OCI-LY7 (cell line): ENCODE results near the gene TMEM225B. TPM values are rescaled to one million over a fixed set of nuclear protein-coding genes. Genes with fewer than 3 reads are reported as not detected.
"Not testable (repeated sequence)": the region's sequence is repeated elsewhere in the genome, so short reads cannot be mapped to it uniquely, and the experiment has no call there.

Source experiments
- BruUV-seq: library from RNA; stranded (reverse); fragments of 400-500 nt; replicated peaks from 2 replicates; lab custom pipeline; 2021; lab: Mats Ljungman, UMichigan
- CTCF ChIA-PET: fragments of 300-600 bp; sonication (Branson Sonifier 250); formaldehyde crosslinking; loops from one replicate; lab custom pipeline; 2022; ENCODE audit warnings: antibody characterized with exemption; ENCODE audit not compliant: unreplicated experiment; lab: Charles Lee
- POLR2A ChIA-PET: fragments of 300-600 bp; sonication (Branson Sonifier 250); formaldehyde crosslinking; loops from one replicate; lab custom pipeline; 2022; ENCODE audit warnings: antibody characterized with exemption; lab: Charles Lee
- DNase-seq: peaks from one replicate; pipeline ENCODE4 v3.0.0-alpha.2; 2015; ENCODE audit warnings: low spot score
- H2AFZ ChIP-seq: fragments of 200-600 bp; sonication (generic), shearing (Covaris generic); 2 replicates; pipeline ENCODE4 v1.6.1; 2014; ENCODE audit warnings: mild to moderate bottlenecking, antibody characterized with exemption, low read length, moderate library complexity
- H3K27ac ChIP-seq: fragments of 200-600 bp; sonication (generic); 2 replicates; pipeline ENCODE4 v1.5.1; 2014; ENCODE audit warnings: mixed run types, low read depth, mild to moderate bottlenecking, moderate library complexity, low read length, inconsistent platforms; ENCODE audit not compliant: poor library complexity, severe bottlenecking
- H3K36me3 ChIP-seq: fragments of 200-600 bp; sonication (generic); 2 replicates; pipeline ENCODE4 v1.6.1; 2014; ENCODE audit warnings: mild to moderate bottlenecking, antibody characterized with exemption, low read length, moderate library complexity, mixed read lengths; ENCODE audit not compliant: insufficient read depth
- H3K4me1 ChIP-seq: fragments of 200-600 bp; sonication (generic); 2 replicates; pipeline ENCODE4 v1.5.1; 2014; ENCODE audit warnings: mild to moderate bottlenecking, low read length; ENCODE audit not compliant: insufficient read depth, poor library complexity, severe bottlenecking
- H3K4me2 ChIP-seq: fragments of 200-600 bp; sonication (generic); 2 replicates; pipeline ENCODE4 v1.6.1; 2014; ENCODE audit warnings: mild to moderate bottlenecking, low read length
- H3K4me3 ChIP-seq: fragments of 200-600 bp; sonication (generic); 2 replicates; pipeline ENCODE4 v1.5.1; 2014; ENCODE audit warnings: mild to moderate bottlenecking, low read depth, low read length; ENCODE audit not compliant: poor library complexity, severe bottlenecking
- H3K79me2 ChIP-seq: fragments of 200-600 bp; sonication (generic); 2 replicates; pipeline ENCODE4 v1.6.1; 2016; ENCODE audit warnings: low read depth, mild to moderate bottlenecking, low read length, moderate library complexity, mixed read lengths; ENCODE audit not compliant: insufficient read depth
- H3K9me2 ChIP-seq: fragments of 200-600 bp; sonication (generic); 2 replicates; pipeline ENCODE4 v1.6.1; 2016; ENCODE audit warnings: mild to moderate bottlenecking, low read length, mixed read lengths; ENCODE audit not compliant: insufficient read depth
- H3K9me3 ChIP-seq: fragments of 200-600 bp; sonication (generic); 2 replicates; pipeline ENCODE4 v1.6.1; 2014; ENCODE audit warnings: mild to moderate bottlenecking, mixed run types, low read length, mixed read lengths
- H4K20me1 ChIP-seq: fragments of 200-600 bp; sonication (generic); 2 replicates; pipeline ENCODE4 v1.6.1; 2014; ENCODE audit warnings: mild to moderate bottlenecking, antibody characterized with exemption, low read length, moderate library complexity, mixed read lengths; ENCODE audit not compliant: insufficient read depth
- EZH2phosphoT487 ChIP-seq: fragments of 200-600 bp; sonication (generic); IDR thresholded peaks from 2 replicates; pipeline ENCODE4 v1.6.1; 2018; ENCODE audit warnings: low read depth, borderline replicate concordance, mild to moderate bottlenecking, mixed run types, antibody characterized with exemption, low read length, moderate library complexity, mixed read lengths
- intact Hi-C: fragments of 100-400 bp; cut with micrococcal nuclease; formaldehyde crosslinking; loops from one replicate; pipeline ENCODE4 v1.10.0; 2022; ENCODE audit not compliant: unreplicated experiment
- total RNA-seq, 2 experiments: library from RNA; depleted of rRNA in 1 of 2; stranded (reverse); fragments of >200 nt in 1 of 2; shearing (Covaris generic) in 1 of 2; gene quantifications; 2 replicates each; pipeline ENCODE4 v1.2.3, GENCODE V29; 2014 to 2022
- TF ChIP-seq, protein P1 (sequence below): fragments of 200-600 bp; sonication (generic); conservative IDR thresholded peaks from 2 replicates; pipeline ENCODE4 v1.5.1; 2014; ENCODE audit warnings: mild to moderate bottlenecking, antibody characterized with exemption, low read length, moderate library complexity, mixed read lengths

TMEM225B gene
- total RNA-seq, 2 experiments from 2014 or later, result 2.4 TPM

DNA sequence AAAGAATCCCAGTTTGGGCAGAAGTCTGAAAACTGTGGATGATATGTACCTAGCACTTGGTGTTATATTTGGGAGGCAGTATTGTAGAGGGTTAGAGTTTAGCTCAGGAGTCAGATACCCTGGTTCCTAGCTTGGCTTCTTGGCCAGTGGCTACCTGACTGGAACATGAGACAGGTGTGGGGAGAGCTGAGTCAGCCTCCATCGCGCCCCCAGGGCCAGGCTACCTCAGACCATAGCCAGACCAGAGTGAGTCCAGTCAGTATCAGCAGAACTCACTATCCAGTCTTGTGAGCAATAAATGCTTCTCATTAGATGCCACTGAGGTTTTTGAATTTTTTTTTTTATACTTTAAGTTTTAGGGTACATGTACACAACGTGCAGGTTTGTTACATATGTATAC lies 55.7 kb downstream of the TMEM225B start:
- BruUV-seq, result no TSS peak
- ChIA-PET POLR2A (no interaction called here), CTCF (no interaction called here)
- no peak overlapping the region for H3K4me2 ChIP-seq
- H3K79me2 ChIP-seq, result no peaks in the 10 kb centered on the region
- no peaks in the 10 kb centered on the region for H4K20me1 ChIP-seq
- no peaks in the 10 kb centered on the region for H3K9me2 ChIP-seq
- no peaks in the 10 kb centered on the region for H3K4me1 ChIP-seq
- intact Hi-C loops, result no loop called here
- no peak for DNase-seq
- H3K27ac ChIP-seq, result no peak overlapping the region
- no peak for TF ChIP-seq EZH2phosphoT487
- TF ChIP-seq, protein P1, sequence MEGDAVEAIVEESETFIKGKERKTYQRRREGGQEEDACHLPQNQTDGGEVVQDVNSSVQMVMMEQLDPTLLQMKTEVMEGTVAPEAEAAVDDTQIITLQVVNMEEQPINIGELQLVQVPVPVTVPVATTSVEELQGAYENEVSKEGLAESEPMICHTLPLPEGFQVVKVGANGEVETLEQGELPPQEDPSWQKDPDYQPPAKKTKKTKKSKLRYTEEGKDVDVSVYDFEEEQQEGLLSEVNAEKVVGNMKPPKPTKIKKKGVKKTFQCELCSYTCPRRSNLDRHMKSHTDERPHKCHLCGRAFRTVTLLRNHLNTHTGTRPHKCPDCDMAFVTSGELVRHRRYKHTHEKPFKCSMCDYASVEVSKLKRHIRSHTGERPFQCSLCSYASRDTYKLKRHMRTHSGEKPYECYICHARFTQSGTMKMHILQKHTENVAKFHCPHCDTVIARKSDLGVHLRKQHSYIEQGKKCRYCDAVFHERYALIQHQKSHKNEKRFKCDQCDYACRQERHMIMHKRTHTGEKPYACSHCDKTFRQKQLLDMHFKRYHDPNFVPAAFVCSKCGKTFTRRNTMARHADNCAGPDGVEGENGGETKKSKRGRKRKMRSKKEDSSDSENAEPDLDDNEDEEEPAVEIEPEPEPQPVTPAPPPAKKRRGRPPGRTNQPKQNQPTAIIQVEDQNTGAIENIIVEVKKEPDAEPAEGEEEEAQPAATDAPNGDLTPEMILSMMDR, result no peak
- H3K4me3 ChIP-seq, result no peak overlapping the region
- no peaks in the 10 kb centered on the region for H3K9me3 ChIP-seq
- H3K36me3 ChIP-seq, result no peaks in the 10 kb centered on the region
- H2AFZ ChIP-seq, result no peak overlapping the region

DNA sequence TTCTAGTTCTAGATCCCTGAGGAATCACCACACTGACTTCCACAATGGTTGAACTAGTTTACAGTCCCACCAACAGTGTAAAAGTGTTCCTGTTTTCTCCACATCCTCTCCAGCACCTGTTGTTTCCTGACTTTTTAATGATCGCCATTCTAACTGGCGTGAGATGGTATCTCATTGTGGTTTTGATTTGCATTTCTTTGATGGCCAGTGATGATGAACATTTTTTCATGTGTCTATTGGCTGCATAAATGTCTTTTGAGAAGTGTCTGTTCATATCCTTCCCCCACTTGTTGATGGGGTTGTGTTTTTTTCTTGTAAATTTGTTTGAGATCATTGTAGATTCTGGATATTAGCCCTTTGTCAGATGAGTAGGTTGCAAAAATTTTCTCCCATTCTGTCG lies 56.6 kb downstream of the TMEM225B start:
- POLR2A ChIA-PET, H3K4me1 ChIP-seq, H4K20me1 ChIP-seq, H3K79me2 ChIP-seq, H3K4me2 ChIP-seq, DNase-seq, H2AFZ ChIP-seq, BruUV-seq, H3K27ac ChIP-seq, intact Hi-C loops, H3K36me3 ChIP-seq, H3K9me2 ChIP-seq, H3K4me3 ChIP-seq, H3K9me3 ChIP-seq, CTCF ChIA-PET: not testable (repeated sequence)

GRCh38 chr7:99657879-99658278 lies 59.8 kb downstream of the TMEM225B start:
- H3K79me2 ChIP-seq, POLR2A ChIA-PET, H3K36me3 ChIP-seq, DNase-seq, H4K20me1 ChIP-seq, H3K4me2 ChIP-seq, H3K9me2 ChIP-seq, intact Hi-C loops, H3K27ac ChIP-seq, H3K4me1 ChIP-seq, H3K4me3 ChIP-seq, H3K9me3 ChIP-seq, CTCF ChIA-PET, BruUV-seq, H2AFZ ChIP-seq: not testable (repeated sequence)

Other genes starting within 250 kb of the TMEM225B start
- 174 and 191 TPM in 2 replicates for gene ARPC1B, start 223.5 kb upstream of the TMEM225B start, total RNA-seq (2014; rRNA removed; shearing (Covaris generic))
- 168 and 169 TPM in 2 replicates for gene ARPC1B, start 223.5 kb upstream of the TMEM225B start, total RNA-seq (2022)
- gene PDAP1, start 189.7 kb upstream of the TMEM225B start, total RNA-seq (2014; rRNA removed; shearing (Covaris generic)), result 33.7 and 50.0 TPM in 2 replicates
- 132 and 135 TPM in 2 replicates for gene PDAP1, start 189.7 kb upstream of the TMEM225B start, total RNA-seq (2022)
- 104 and 118 TPM in 2 replicates for gene BUD31, start 189.3 kb upstream of the TMEM225B start, total RNA-seq (2014; rRNA removed; shearing (Covaris generic))
- 100 and 114 TPM in 2 replicates for gene BUD31, start 189.3 kb upstream of the TMEM225B start, total RNA-seq (2022)
- 11.0 and 11.1 TPM in 2 replicates for gene PTCD1, start 159.5 kb upstream of the TMEM225B start, total RNA-seq (2014; rRNA removed; shearing (Covaris generic))
- 7.6 and 11.3 TPM in 2 replicates for gene PTCD1, start 159.5 kb upstream of the TMEM225B start, total RNA-seq (2022)
- gene CPSF4, start 159.3 kb upstream of the TMEM225B start, total RNA-seq (2014; rRNA removed; shearing (Covaris generic)), result 75.3 and 84.4 TPM in 2 replicates
- 88.6 and 91.9 TPM in 2 replicates for gene CPSF4, start 159.3 kb upstream of the TMEM225B start, total RNA-seq (2022)
- gene ATP5MF, start 132.1 kb upstream of the TMEM225B start, total RNA-seq (2014; rRNA removed; shearing (Covaris generic)), result 756 and 900 TPM in 2 replicates
- 387 and 463 TPM in 2 replicates for gene ATP5MF, start 132.1 kb upstream of the TMEM225B start, total RNA-seq (2022)
- gene ZNF789, start 125.4 kb upstream of the TMEM225B start, total RNA-seq (2014; rRNA removed; shearing (Covaris generic)), result 23.2 and 32.2 TPM in 2 replicates
- gene ZNF789, start 125.4 kb upstream of the TMEM225B start, total RNA-seq (2022), result 57.4 and 59.6 TPM in 2 replicates
- gene ZNF394, start 98.0 kb upstream of the TMEM225B start, total RNA-seq (2014; rRNA removed; shearing (Covaris generic)), result 23.5 and 26.8 TPM in 2 replicates
- gene ZNF394, start 98.0 kb upstream of the TMEM225B start, total RNA-seq (2022), result 35.3 and 35.4 TPM in 2 replicates
- 11.4 and 12.2 TPM in 2 replicates for gene ZKSCAN5, start 93.6 kb upstream of the TMEM225B start, total RNA-seq (2014; rRNA removed; shearing (Covaris generic))
- gene ZKSCAN5, start 93.6 kb upstream of the TMEM225B start, total RNA-seq (2022), result 13.7 and 14.5 TPM in 2 replicates
- 4.2 and 5.5 TPM in 2 replicates for gene FAM200A, start 46.2 kb upstream of the TMEM225B start, total RNA-seq (2014; rRNA removed; shearing (Covaris generic))
- gene FAM200A, start 46.2 kb upstream of the TMEM225B start, total RNA-seq (2022), result 7.3 and 7.9 TPM in 2 replicates
- 64.1 and 100 TPM in 2 replicates for gene ZNF655, start 39.6 kb upstream of the TMEM225B start, total RNA-seq (2014; rRNA removed; shearing (Covaris generic))
- 79.7 and 84.7 TPM in 2 replicates for gene ZNF655, start 39.6 kb upstream of the TMEM225B start, total RNA-seq (2022)
- 12.0 and 19.8 TPM in 2 replicates for gene ZSCAN25, start 18.7 kb downstream of the TMEM225B start, total RNA-seq (2014; rRNA removed; shearing (Covaris generic))
- 14.3 and 17.1 TPM in 2 replicates for gene ZSCAN25, start 18.7 kb downstream of the TMEM225B start, total RNA-seq (2022)
- not detected in 2 replicates for gene CYP3A5, start 81.7 kb downstream of the TMEM225B start, total RNA-seq (2014; rRNA removed; shearing (Covaris generic))
- not detected in 2 replicates for gene CYP3A5, start 81.7 kb downstream of the TMEM225B start, total RNA-seq (2022)
- gene CYP3A7, start 136.9 kb downstream of the TMEM225B start, total RNA-seq (2014; rRNA removed; shearing (Covaris generic)), result not detected in 2 replicates
- not detected in 2 replicates for gene CYP3A7, start 136.9 kb downstream of the TMEM225B start, total RNA-seq (2022)
- not detected in 2 replicates for gene CYP3A4, start 185.9 kb downstream of the TMEM225B start, total RNA-seq (2014; rRNA removed; shearing (Covaris generic))
- gene CYP3A4, start 185.9 kb downstream of the TMEM225B start, total RNA-seq (2022), result not detected in 2 replicates
- gene CYP3A43, start 229.7 kb downstream of the TMEM225B start, total RNA-seq (2014; rRNA removed; shearing (Covaris generic)), result not detected in 2 replicates
- gene CYP3A43, start 229.7 kb downstream of the TMEM225B start, total RNA-seq (2022), result not detected in 2 replicates